ENCODE results near the gene C2orf92. TPM values are rescaled to one million over a fixed set of nuclear protein-coding genes. Genes with fewer than 3 reads are reported as not detected.
"Not testable (repeated sequence)": the region's sequence is repeated elsewhere in the genome, so short reads cannot be mapped to it uniquely, and the experiment has no call there.

The C2orf92 gene
- total RNA-seq, 2 experiments from 2014 or later: 7.3 to 8.4 TPM

DNA sequence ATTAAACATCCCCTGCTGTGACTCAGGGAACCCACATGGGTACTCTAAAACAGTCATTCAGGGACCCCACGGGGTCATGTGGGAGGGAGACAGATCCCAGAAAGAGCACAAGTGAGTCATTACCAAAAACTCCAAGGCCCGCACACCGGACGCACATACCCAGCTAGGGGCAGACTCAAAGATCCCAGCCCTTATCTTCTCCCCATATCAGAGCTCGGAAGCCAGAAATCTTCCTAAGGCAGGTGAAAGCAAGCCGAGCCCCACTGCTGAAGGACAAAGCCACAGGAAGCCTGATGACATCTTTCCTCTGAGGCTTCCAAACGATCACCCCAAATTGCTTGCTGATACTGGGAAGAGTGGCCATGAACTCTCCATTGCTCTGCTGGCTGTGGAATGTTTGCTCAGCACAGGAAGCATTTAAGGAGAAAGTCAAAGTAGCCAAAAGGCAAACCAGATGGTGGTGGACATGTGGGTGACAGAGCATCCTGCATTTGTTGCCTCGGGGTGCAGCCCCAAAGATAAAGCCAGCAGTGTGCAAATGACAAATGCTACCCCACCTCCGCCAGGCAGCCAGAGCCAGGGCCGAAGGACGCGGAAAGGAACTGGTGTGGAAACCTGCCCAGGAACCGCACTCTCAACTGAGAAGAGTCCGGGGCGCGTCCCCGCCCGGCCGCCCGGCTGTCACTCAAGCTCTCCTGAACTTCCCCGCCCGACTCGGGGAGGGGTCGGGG lies 6.5 kb upstream of the C2orf92 start:
- H3K4me3 Mint-ChIP-seq: peak overlapping the region; percentile 91
- H3K27ac Mint-ChIP-seq: peak overlapping the region; percentile 99
- ATAC-seq: peak; percentile 54

DNA sequence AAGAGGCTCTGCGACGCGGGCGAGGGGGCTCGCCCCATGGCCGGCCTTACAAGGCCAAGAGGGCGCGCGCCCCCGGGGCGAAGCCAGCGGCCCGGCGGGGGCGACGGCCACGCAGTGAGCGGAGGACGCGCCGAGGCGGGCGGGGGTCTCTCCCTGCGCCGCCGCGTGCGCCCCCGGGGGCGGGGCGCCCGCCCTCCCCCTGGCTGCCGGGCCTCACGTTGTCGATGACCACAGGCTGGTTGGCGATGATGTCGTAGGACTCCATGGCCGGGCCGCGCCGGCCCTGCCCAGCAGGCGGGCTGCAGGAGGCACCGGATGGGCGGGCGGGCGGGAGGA lies 5.9 kb upstream of the C2orf92 start:
- CTCF ChIA-PET: interaction anchor here (0.7 to 8.2 kb wide), 14 partner anchors 10 to 338 kb away, joined by 3 to 102 read pairs (median 7); partner anchors contain the start of genes COX5B and ZAP70
- Mint-ChIP-seq H3K27me3 (no peaks in the 10 kb centered on the region), H3K4me3 (peak overlapping the region; percentile 91), H3K4me1 (peaks cover 34% of the 10 kb centered on the region), H3K36me3 (peaks cover 13% of the 10 kb centered on the region), H3K9me3 (ENCODE audit: low read depth) (no peaks in the 10 kb centered on the region), H3K27ac (peak overlapping the region; percentile 99)
- DNase-seq: no peak
- ATAC-seq: no peak

More for the DNA sequence above, 6.5 kb upstream of the C2orf92 start:
- CTCF ChIA-PET: interaction anchor here (1.0 to 8.2 kb wide), 14 partner anchors 9 to 795 kb away, joined by 3 to 102 read pairs (median 5); partner anchors contain the start of gene COX5B
- H3K4me1 Mint-ChIP-seq: peaks cover 34% of the 10 kb centered on the region
- DNase-seq: peak; percentile 92
- no peaks in the 10 kb centered on the region for H3K9me3 Mint-ChIP-seq (ENCODE audit: low read depth)
- no peaks in the 10 kb centered on the region for H3K27me3 Mint-ChIP-seq
- H3K36me3 Mint-ChIP-seq: peaks cover 19% of the 10 kb centered on the region

DNA sequence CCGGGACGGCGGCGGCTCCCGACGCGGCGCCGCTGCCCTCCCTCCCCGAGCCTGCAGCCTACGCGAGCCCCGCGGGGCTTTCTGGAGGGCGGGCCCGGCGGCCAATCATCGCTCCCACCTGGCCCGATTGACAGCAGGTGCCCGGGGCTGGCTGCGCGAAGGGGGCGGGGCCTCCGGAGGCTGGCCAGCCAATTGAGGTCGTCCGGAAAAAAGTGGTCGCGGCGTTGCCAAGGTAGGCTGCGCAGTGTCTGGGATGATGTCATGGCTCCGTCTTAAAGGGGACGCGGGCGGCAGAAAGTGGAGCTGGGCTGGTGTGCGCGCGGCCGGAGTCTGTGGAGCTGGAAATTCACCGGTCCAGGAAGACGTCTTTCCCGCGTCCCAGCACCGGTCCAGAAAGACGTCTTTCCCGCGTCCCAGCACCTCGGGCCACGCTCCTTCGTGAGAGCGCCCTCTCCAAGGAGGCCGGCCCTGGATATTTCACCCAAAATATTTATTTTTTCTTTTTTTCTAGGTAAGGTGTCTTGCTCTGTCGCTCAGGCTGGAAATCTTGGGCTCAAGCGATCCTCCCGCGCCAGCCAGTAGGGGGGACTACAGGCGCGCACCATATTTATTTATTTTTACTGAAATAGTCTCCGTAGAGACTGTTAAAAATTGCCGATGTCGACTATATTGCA lies 5.4 kb upstream of the C2orf92 start, which contains the start of gene ACTR1B:
Gene ACTR1B (minus strand): TSS at position 83 of the 674 bp plus-strand sequence. CDS start 154 bp downstream, outside the sequence.
- ATAC-seq: peak; percentile 88
- CTCF ChIA-PET: interaction anchor here (0.7 to 8.2 kb wide), 14 partner anchors 9 to 337 kb away, joined by 3 to 102 read pairs (median 4); partner anchors contain the start of genes COX5B and ZAP70
- peak within 1 kb of the TSS; percentile 91 for H3K4me3 Mint-ChIP-seq

DNA sequence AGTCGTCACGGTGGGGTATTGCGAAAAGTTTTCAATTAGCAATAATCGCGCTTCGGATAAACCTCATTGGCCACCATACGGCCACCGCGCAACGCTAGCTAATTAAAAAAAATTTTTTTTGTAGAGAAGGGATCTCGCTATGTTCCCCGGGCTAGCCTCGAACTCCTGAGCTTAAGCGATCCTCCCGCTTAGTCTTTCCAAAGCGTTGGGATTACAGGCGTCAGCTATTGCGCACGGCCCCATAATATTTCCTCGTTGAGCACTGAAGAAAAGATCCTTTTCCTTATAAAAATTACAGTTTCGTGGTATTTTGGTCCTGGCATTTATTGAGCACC lies 4.9 kb upstream of the C2orf92 start:
- Mint-ChIP-seq H3K27me3 (no peaks in the 10 kb centered on the region), H3K27ac (peak overlapping the region; percentile 96), H3K36me3 (peaks cover 11% of the 10 kb centered on the region), H3K4me3 (peak overlapping the region; percentile 89), H3K9me3 (ENCODE audit: low read depth) (no peaks in the 10 kb centered on the region), H3K4me1 (peaks cover 34% of the 10 kb centered on the region)
- no peak for DNase-seq
- CTCF ChIA-PET: interaction anchor here (0.8 to 8.2 kb wide), 13 partner anchors 9 to 83 kb away, joined by 3 to 102 read pairs (median 4); partner anchors contain the start of genes COX5B and ZAP70
- no peak for ATAC-seq

More for the DNA sequence above, 5.4 kb upstream of the C2orf92 start, which contains the start of gene ACTR1B:
- no peaks in the 10 kb centered on the region for H3K27me3 Mint-ChIP-seq
- peaks cover 34% of the 10 kb centered on the region for H3K4me1 Mint-ChIP-seq
- DNase-seq: peak; percentile 99
- peak within 1 kb of the TSS; percentile 99 for H3K27ac Mint-ChIP-seq
- H3K36me3 Mint-ChIP-seq: peaks cover 11% of the 10 kb centered on the region
- H3K9me3 Mint-ChIP-seq (ENCODE audit: low read depth): no peaks in the 10 kb centered on the region

DNA sequence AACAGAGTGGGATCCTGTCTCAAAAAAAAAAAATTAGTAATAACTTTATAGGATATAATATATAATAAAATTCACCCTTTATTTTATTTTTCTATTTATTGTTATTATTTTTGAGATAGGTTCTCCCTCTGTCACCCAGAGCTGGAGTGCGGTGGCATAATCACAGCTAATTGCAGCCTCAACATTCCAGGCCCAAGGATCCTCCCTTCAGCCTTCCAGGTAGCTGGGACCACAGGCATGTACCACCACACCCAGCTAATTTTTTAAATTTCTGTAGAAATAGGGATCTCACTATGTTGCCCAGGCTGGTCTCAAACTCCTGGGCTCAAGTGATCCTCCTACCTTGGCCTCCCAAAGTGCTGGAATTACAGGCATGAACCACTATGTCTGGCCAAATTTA lies 958 bp downstream of the C2orf92 start:
- no peak for ATAC-seq
- no peak overlapping the region for H3K27ac Mint-ChIP-seq
- no peaks in the 10 kb centered on the region for H3K27me3 Mint-ChIP-seq
- DNase-seq: no peak
- peaks cover 22% of the 10 kb centered on the region for H3K4me1 Mint-ChIP-seq
- H3K36me3 Mint-ChIP-seq: no peaks in the 10 kb centered on the region
- no peaks in the 10 kb centered on the region for H3K9me3 Mint-ChIP-seq (ENCODE audit: low read depth)
- no peak overlapping the region for H3K4me3 Mint-ChIP-seq
- CTCF ChIA-PET: interaction anchor here (1.1 to 1.5 kb wide), 3 partner anchors 9 to 80 kb away, joined by 3 to 7 read pairs (median 6); no protein-coding TSS in a partner anchor

DNA sequence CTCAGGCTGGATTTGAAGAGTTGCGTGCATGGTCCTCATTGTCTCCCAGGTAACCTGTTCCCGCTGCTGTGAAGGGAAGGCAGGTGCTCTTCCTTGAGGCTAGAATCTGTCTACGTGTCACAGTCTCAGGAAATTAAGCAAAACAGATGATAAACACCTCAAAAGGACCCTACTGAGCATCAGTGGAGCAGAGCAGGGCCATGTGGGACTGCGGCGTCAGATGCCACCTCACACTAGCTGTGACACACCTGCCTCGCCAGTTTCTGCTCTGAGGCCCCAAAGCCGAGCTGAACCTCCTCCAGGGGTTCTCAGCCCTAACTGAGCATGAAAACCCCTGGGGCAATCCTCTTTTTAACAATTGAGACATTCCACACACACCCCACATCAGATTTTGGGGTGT lies 2.0 kb downstream of the C2orf92 start:
- Mint-ChIP-seq H3K9me3 (ENCODE audit: low read depth) (no peaks in the 10 kb centered on the region), H3K4me3 (no peak overlapping the region), H3K27ac (no peak overlapping the region), H3K36me3 (no peaks in the 10 kb centered on the region), H3K4me1 (peaks cover 29% of the 10 kb centered on the region), H3K27me3 (no peaks in the 10 kb centered on the region)
- CTCF ChIA-PET: no interaction called here
- no peak for DNase-seq
- ATAC-seq: no peak

DNA sequence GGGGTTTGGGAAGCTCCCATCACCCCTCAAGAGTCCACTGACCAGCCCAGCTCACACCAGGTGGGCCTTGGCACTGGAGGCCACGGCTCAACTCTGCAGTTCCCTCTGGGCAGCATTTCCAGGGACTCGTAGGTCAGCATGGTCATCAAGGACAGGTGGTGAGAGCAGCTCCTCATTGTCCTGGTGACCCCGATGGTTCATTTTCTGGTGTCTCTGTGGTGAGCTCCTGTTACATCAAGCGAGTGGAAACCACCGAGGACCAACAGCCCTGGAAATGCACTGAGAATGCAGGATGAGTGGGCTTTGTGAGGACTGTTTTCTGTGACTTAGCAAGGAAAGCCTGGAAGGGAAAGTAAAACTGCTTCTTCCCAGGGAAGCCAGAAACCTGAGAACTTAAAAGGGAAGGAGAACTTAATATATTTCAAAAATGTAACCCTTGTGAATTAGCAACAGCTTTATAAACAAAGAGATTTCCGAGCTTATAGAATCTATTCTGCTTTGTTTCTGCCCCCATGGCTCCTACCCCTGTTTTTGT lies 3.2 kb downstream of the C2orf92 start:
- not testable (repeated sequence) for H3K4me3 Mint-ChIP-seq; H3K27me3 Mint-ChIP-seq; H3K9me3 Mint-ChIP-seq (ENCODE audit: low read depth); H3K36me3 Mint-ChIP-seq; H3K27ac Mint-ChIP-seq; DNase-seq; ATAC-seq
- CTCF ChIA-PET: interaction anchor here (0.9 to 2.0 kb wide), 5 partner anchors 8 to 82 kb away, joined by 3 to 9 read pairs (median 4); partner anchors contain the start of genes ACTR1B and COX5B
- peaks cover 33% of the 10 kb centered on the region for H3K4me1 Mint-ChIP-seq

DNA sequence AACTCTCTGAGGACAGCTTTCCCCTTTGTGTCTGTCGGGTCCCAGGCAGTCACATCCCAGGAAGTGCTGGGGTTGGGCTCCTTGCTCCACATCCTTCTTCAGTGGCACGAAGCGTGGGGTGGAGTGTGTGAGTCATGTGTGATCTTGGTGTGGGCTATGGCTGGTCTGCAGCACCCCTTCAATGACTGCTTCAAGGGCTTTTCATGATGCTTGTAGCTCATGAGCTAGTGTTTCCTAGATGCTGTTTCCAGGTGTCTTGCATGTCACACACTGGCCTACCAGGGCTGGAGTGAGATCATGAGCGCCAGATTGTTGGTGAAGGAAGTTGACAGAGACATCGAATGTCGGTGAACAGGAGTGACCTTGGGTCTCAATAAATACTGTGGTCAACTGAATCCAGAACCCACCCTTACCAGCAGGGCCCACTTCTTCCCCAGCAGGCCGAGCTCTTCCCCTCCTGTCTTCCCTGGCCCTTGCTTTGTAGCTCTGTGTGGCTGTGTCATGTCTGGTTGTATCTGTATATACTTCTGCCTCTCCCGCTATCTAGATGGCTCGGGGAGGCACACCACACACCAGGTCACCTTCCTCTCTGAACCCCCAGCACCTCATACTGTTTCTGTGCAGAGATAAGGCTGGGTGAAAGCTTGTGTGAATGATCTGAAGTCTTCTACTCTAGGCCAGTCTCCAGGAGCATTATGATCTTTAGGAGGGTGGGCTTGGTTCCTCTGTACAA lies 3.8 kb downstream of the C2orf92 start:
- CTCF ChIA-PET: interaction anchor here (0.9 to 2.0 kb wide), 5 partner anchors 9 to 83 kb away, joined by 3 to 9 read pairs (median 4); partner anchors contain the start of genes ACTR1B and COX5B
- Mint-ChIP-seq H3K36me3 (no peaks in the 10 kb centered on the region), H3K9me3 (ENCODE audit: low read depth) (no peaks in the 10 kb centered on the region), H3K4me3 (no peak overlapping the region), H3K27ac (peak overlapping the region; percentile 41), H3K4me1 (peaks cover 35% of the 10 kb centered on the region), H3K27me3 (no peaks in the 10 kb centered on the region)
- DNase-seq (peak; percentile 57), ATAC-seq (peak; percentile 62)

DNA sequence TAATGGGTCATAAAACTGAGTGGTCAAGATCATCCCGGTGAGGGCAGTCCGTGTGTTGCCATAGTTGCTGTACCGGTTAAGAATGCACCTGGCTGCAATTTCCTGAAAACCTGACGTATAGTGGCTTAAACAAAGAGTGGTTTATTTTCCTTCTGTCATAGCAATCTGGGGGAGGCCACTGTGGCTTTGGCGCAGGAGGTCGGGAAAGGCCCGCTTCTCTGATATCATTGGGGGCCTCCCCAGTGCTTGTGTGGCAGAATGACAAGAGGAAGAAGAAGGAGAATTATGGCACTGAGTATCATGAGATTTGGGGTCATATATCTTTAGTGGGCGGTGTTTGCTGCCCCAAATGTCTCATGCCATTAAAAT lies 4.4 kb downstream of the C2orf92 start:
- ATAC-seq: peak; percentile 25
- no peak overlapping the region for H3K4me3 Mint-ChIP-seq
- no peaks in the 10 kb centered on the region for H3K36me3 Mint-ChIP-seq
- no peaks in the 10 kb centered on the region for H3K9me3 Mint-ChIP-seq (ENCODE audit: low read depth)
- peak overlapping the region; percentile 41 for H3K27ac Mint-ChIP-seq
- no peak for DNase-seq
- no peaks in the 10 kb centered on the region for H3K27me3 Mint-ChIP-seq
- peaks cover 35% of the 10 kb centered on the region for H3K4me1 Mint-ChIP-seq
- CTCF ChIA-PET: interaction anchor here (1.4 to 2.0 kb wide), 3 partner anchors 9 to 83 kb away, joined by 3 to 9 read pairs (median 6); partner anchors contain the start of gene ACTR1B

DNA sequence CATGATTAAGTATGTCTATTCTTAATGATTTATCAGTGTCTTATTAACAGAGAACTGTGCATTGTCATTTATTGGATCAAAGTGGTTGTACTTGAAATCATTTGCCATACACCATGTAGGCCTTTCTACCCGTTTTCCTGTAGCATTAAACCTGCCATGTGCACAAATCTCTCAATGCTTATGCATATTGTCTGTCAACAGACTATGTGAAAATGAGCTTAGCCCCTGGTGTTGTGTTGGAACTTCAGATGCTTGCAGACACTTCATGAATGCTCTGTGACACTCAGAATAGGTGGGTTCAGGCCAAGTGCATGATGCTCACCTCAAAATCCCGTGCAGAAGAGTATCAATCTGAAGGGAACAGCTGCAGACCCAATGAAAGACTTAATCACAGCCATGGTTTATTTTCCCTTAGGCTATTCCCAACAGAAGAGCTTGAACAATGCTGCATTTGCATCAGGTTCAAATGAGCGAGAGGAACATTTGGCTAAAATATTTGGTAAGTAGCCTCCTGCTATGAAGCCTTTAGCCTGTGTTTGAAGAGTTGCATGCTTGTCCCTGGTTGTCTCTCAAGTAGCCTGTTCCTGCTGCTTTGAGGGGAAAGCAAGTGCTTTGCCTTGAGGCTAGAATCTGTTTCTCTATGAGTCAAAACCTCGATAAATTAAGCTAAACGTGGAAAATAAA lies 6.1 kb downstream of the C2orf92 start:
- H3K36me3 Mint-ChIP-seq: no peaks in the 10 kb centered on the region
- H3K27ac Mint-ChIP-seq: no peak overlapping the region
- DNase-seq: no peak
- H3K9me3 Mint-ChIP-seq (ENCODE audit: low read depth): no peaks in the 10 kb centered on the region
- no peaks in the 10 kb centered on the region for H3K27me3 Mint-ChIP-seq
- ATAC-seq: no peak
- H3K4me3 Mint-ChIP-seq: no peak overlapping the region
- peaks cover 35% of the 10 kb centered on the region for H3K4me1 Mint-ChIP-seq
- CTCF ChIA-PET: interaction anchor here (1.6 to 3.0 kb wide), 4 partner anchors 13 to 85 kb away, joined by 6 to 9 read pairs (median 8); no protein-coding TSS in a partner anchor

DNA sequence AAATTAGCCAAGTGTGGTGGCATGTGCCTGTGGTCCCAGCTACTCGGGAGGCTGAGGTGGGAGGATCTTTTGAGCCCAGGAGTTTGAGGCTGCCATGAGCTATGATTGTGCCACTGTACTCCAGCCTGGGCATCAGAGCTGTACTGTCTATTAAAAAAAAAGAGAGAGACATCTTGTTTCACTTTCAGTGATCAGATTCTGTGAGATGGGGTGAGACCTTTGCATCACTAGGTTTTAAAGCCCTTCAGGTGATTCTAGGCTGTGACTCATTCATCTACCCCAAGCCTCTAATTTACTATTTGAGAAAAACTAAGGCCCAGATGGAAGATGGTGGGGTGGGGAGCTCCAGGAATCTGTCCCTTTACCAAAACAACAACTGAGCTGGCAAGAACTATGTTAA lies 7.1 kb downstream of the C2orf92 start:
- H3K4me1 Mint-ChIP-seq: peaks cover 35% of the 10 kb centered on the region
- H3K27me3 Mint-ChIP-seq: peaks cover 3% of the 10 kb centered on the region
- CTCF ChIA-PET: interaction anchor here (0.6 to 3.0 kb wide), 5 partner anchors 8 to 23 kb away, joined by 3 to 9 read pairs (median 7); partner anchors contain the start of gene ACTR1B
- no peaks in the 10 kb centered on the region for H3K36me3 Mint-ChIP-seq
- no peak overlapping the region for H3K4me3 Mint-ChIP-seq
- DNase-seq (no peak), ATAC-seq (peak; percentile 61)
- no peak overlapping the region for H3K27ac Mint-ChIP-seq
- no peaks in the 10 kb centered on the region for H3K9me3 Mint-ChIP-seq (ENCODE audit: low read depth)

DNA sequence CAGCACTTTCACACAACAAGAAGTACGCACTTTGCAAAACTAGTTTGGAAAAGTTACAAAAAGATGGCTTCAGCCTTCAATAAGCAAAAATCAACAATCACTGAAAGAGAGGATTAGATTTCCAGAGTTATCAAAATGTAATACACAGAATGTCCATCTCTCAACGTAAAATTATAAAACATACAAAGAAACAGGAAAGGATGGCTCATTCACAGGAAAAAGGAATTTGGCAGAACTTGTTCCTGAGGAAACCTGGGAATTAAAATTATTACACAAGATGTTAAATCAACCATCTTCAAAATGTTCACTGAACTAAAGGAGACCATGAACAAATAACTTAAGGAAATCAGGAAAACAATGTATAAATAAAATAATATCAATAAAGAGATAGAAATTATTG lies 8.0 kb downstream of the C2orf92 start:
- Mint-ChIP-seq H3K36me3 (no peaks in the 10 kb centered on the region), H3K27ac (no peak overlapping the region), H3K27me3 (peaks cover 8% of the 10 kb centered on the region), H3K9me3 (ENCODE audit: low read depth) (no peaks in the 10 kb centered on the region), H3K4me1 (peaks cover 37% of the 10 kb centered on the region), H3K4me3 (no peak overlapping the region)
- ATAC-seq: no peak
- no peak for DNase-seq
- CTCF ChIA-PET: interaction anchor here (1.2 kb wide), 1 partner anchor 14 kb away, joined by 3 read pairs; the partner anchor contains the start of gene ACTR1B
